Measurements from ENCODE around the gene PPARG.

DNA sequence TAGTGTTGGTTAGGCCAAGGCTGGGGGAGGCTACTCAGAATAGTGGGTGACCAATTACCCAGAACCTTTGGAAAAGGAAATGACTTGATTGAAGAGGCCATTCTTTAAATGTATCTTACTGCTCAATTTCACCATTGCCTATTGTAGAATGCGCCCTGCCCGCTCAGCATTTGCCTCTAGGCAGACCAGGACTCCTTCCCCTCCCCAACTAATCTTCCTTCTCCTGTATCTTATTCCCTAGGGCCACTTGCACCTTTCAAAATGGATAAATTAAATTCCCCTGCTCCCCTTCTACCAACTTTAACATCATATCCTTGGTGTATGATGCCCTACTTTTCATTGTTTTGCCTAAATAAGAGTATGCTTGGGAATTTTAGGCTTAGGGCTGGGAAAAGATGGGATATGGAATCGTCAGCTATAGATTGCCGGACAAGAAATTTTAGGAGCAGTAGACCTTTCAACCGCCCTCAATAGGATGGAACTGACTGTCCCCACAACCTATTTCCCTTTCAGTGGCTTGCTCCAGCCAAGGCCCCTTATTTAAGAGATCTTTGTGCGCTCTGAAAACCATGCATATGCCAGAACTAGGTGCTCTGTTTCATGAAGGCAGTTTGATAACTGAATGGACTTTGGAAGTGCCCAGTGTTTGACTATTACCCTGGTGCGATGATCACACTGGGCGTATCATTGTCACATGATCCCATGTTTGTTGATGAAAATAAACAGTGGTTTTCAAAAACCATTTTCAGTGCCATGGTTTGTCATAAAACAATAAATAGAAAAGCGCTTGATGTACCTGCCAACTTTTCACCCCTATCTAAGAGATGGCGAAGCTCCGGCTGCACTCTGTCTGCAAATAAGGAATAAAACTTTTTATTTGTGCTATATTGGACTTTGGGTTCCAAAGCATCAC, 121.1 kb downstream of the PPARG start:
- TF ChIP-seq, protein P1, sequence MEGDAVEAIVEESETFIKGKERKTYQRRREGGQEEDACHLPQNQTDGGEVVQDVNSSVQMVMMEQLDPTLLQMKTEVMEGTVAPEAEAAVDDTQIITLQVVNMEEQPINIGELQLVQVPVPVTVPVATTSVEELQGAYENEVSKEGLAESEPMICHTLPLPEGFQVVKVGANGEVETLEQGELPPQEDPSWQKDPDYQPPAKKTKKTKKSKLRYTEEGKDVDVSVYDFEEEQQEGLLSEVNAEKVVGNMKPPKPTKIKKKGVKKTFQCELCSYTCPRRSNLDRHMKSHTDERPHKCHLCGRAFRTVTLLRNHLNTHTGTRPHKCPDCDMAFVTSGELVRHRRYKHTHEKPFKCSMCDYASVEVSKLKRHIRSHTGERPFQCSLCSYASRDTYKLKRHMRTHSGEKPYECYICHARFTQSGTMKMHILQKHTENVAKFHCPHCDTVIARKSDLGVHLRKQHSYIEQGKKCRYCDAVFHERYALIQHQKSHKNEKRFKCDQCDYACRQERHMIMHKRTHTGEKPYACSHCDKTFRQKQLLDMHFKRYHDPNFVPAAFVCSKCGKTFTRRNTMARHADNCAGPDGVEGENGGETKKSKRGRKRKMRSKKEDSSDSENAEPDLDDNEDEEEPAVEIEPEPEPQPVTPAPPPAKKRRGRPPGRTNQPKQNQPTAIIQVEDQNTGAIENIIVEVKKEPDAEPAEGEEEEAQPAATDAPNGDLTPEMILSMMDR (IDR thresholded peaks at IDR 0.05) = no peak
- TF ChIP-seq POLR2AphosphoS5 (IDR thresholded peaks at IDR 0.05) = no peak
- TF ChIP-seq POLR2A (IDR thresholded peaks at IDR 0.05) = no peak

Data from upper lobe of left lung (tissue), 4 donors.